NCI-H2196 (cell line): ENCODE measurements around the gene SPO11.

Experiments used
- DNase-seq: peaks from one replicate; lab custom pipeline; 2025; ENCODE audit not compliant: unreplicated experiment; lab: John Stamatoyannopoulos, UW

Gene SPO11

GRCh38 chr20:57329608-57330221, at the start of gene SPO11:
SPO11 (plus strand) TSS chr20:57329803; CDS start chr20:57329868, 65 bp downstream.
- DNase-seq, result no peak

GRCh38 chr20:57280221-57280620, 49.4 kb upstream of the SPO11 start:
- DNase-seq, result no peak

GRCh38 chr20:57281900-57282299, 47.7 kb upstream of the SPO11 start:
- no peak for DNase-seq

- DNase-seq, result no peak
Measured at GRCh38 chr20:57282670-57283361, 46.8 kb upstream of the SPO11 start.

GRCh38 chr20:57283860-57284259, 45.7 kb upstream of the SPO11 start:
- no peak for DNase-seq

- no peak for DNase-seq
Measured at GRCh38 chr20:57287007-57287880, 42.4 kb upstream of the SPO11 start.

- DNase-seq, result no peak
Measured at GRCh38 chr20:57287901-57288300, 41.7 kb upstream of the SPO11 start.

- no peak for DNase-seq
Measured at GRCh38 chr20:57288651-57289277, 40.8 kb upstream of the SPO11 start.

GRCh38 chr20:57289391-57290177, 40.0 kb upstream of the SPO11 start:
- no peak for DNase-seq

- DNase-seq, result no peak
Measured at GRCh38 chr20:57290178-57290484, 39.5 kb upstream of the SPO11 start.

GRCh38 chr20:57291003-57291402, 38.6 kb upstream of the SPO11 start:
- no peak for DNase-seq

- no peak for DNase-seq
Measured at GRCh38 chr20:57291694-57292093, 37.9 kb upstream of the SPO11 start.

GRCh38 chr20:57292611-57293010, 37.0 kb upstream of the SPO11 start:
- no peak for DNase-seq

GRCh38 chr20:57293995-57294394, 35.6 kb upstream of the SPO11 start:
- DNase-seq, result no peak

GRCh38 chr20:57294550-57294949, 35.1 kb upstream of the SPO11 start:
- DNase-seq, result no peak

GRCh38 chr20:57298457-57298856, 31.1 kb upstream of the SPO11 start:
- no peak for DNase-seq

GRCh38 chr20:57301026-57301425, 28.6 kb upstream of the SPO11 start:
- no peak for DNase-seq

- DNase-seq, result no peak
Measured at GRCh38 chr20:57306747-57307146, 22.9 kb upstream of the SPO11 start.

- DNase-seq, result no peak
Measured at GRCh38 chr20:57308451-57309271, 20.9 kb upstream of the SPO11 start.

GRCh38 chr20:57309544-57310115, 20.0 kb upstream of the SPO11 start:
- DNase-seq, result no peak
